NCI-H82 treated with DMSO at 0.1 percent for 48 hours (cell line): Measurements from ENCODE around the gene ALAD.
A peak's percentile ranks its signal among the peaks of the same experiment; 100 is the strongest.

Experiments used
- DNase-seq: peaks from one replicate; lab custom pipeline; 2025; ENCODE audit not compliant: unreplicated experiment; lab: John Stamatoyannopoulos, UW

Gene ALAD

GRCh38 chr9:113350107-113350661 lies 50.9 kb downstream of the ALAD start:
- peak; percentile 23 for DNase-seq

- DNase-seq, result no peak
Observed at GRCh38 chr9:113349445-113350094, 51.5 kb downstream of the ALAD start, which contains the start of gene BSPRY. TSS of gene BSPRY (plus strand) at chr9:113349541. CDS start at chr9:113349580, 39 bp downstream.

- no peak for DNase-seq
Observed at GRCh38 chr9:113349066-113349444, 52.0 kb downstream of the ALAD start.

- DNase-seq, result no peak
Observed at GRCh38 chr9:113348437-113348836, 52.6 kb downstream of the ALAD start.

- no peak for DNase-seq
Observed at GRCh38 chr9:113345671-113346070, 55.4 kb downstream of the ALAD start.

GRCh38 chr9:113345190-113345589 lies 55.9 kb downstream of the ALAD start:
- DNase-seq, result no peak

- peak; percentile 72 for DNase-seq
Observed at GRCh38 chr9:113343732-113344231, 57.3 kb downstream of the ALAD start.

- DNase-seq, result no peak
Observed at GRCh38 chr9:113341712-113342410, 59.2 kb downstream of the ALAD start.

GRCh38 chr9:113340011-113340699 lies 60.9 kb downstream of the ALAD start, which contains the start of gene WDR31:
TSS of gene WDR31 (minus strand) at chr9:113340275. CDS start at chr9:113332022, 8,253 bp downstream.
- DNase-seq, result peak; percentile 60

- DNase-seq, result no peak
Observed at GRCh38 chr9:113337714-113338113, 63.4 kb downstream of the ALAD start.
